HepG2 (cell line): Measurements from ENCODE around the gene FAM111A. TPM values are rescaled to one million over a fixed set of nuclear protein-coding genes. Genes with fewer than 3 reads are reported as not detected.

ENCODE experiments used
- CENPX ChIP-seq: sonication (generic); formaldehyde crosslinking; IDR thresholded peaks from 2 replicates; pipeline ENCODE4 v1.9.0; 2021; ENCODE audit warnings: mild to moderate bottlenecking, missing genetic modification reagents, moderate library complexity
- EED ChIP-seq: sonication (generic); formaldehyde crosslinking; IDR thresholded peaks from 2 replicates; pipeline ENCODE4 v1.5.0; 2020; ENCODE audit warnings: mild to moderate bottlenecking, missing genetic modification reagents
- FOXJ3 ChIP-seq: sonication (generic); formaldehyde crosslinking; IDR thresholded peaks from 2 replicates; pipeline ENCODE4 v1.4.0; 2020; ENCODE audit warnings: missing genetic modification reagents, mild to moderate bottlenecking, borderline replicate concordance
- GZF1 ChIP-seq: sonication (generic); formaldehyde crosslinking; IDR thresholded peaks from 2 replicates; pipeline ENCODE4 v1.5.1; 2020; ENCODE audit warnings: mild to moderate bottlenecking, missing genetic modification reagents
- HOXA7 ChIP-seq: sonication (generic); formaldehyde crosslinking; IDR thresholded peaks from 2 replicates; pipeline ENCODE4 v1.8.1; 2022; ENCODE audit warnings: mild to moderate bottlenecking, missing genetic modification reagents, moderate library complexity
- JARID2 ChIP-seq: sonication (generic); formaldehyde crosslinking; IDR thresholded peaks from 2 replicates; pipeline ENCODE4 v1.8.1; 2023; ENCODE audit warnings: missing genetic modification reagents, inconsistent platforms; ENCODE audit not compliant: insufficient replicate concordance
- KLF16 ChIP-seq, 2 experiments: sonication (generic) in 1 of 2; formaldehyde crosslinking in 1 of 2; IDR thresholded peaks; 2 replicates each; pipeline versions ENCODE4 v1.6.1 to v1.8.0; 2016 to 2023; ENCODE audit warnings: missing genetic modification reagents in 2 of 2, missing compliant biosample characterization in 1 of 2
- NFKB2 ChIP-seq: sonication (generic); formaldehyde crosslinking; IDR thresholded peaks from 2 replicates; pipeline ENCODE4 v1.4.0; 2020; ENCODE audit warnings: missing genetic modification reagents, borderline replicate concordance
- REL ChIP-seq: sonication (generic); formaldehyde crosslinking; conservative IDR thresholded peaks from 2 replicates; pipeline ENCODE4 v1.8.0; 2022; ENCODE audit warnings: mild to moderate bottlenecking, missing genetic modification reagents, moderate library complexity
- SRSF9 ChIP-seq: fragments of 200-400 bp; formaldehyde crosslinking; IDR thresholded peaks from 2 replicates; pipeline ENCODE4 v1.6.1; 2018; ENCODE audit warnings: borderline replicate concordance, mild to moderate bottlenecking, low read depth, low read length; ENCODE audit not compliant: insufficient read depth, poor library complexity, severe bottlenecking
- XRCC5 ChIP-seq: fragments of 200-400 bp; formaldehyde crosslinking; optimal IDR thresholded peaks from 2 replicates; pipeline ENCODE3; 2017; ENCODE audit warnings: mild to moderate bottlenecking, low read length
- ZBTB8A ChIP-seq: sonication (generic); formaldehyde crosslinking; IDR thresholded peaks from 2 replicates; pipeline ENCODE4 v1.4.0; 2020; ENCODE audit warnings: mild to moderate bottlenecking, low read depth, missing genetic modification reagents, borderline replicate concordance
- ZFP36L1 ChIP-seq: sonication (generic); formaldehyde crosslinking; IDR thresholded peaks from 2 replicates; pipeline ENCODE4 v1.8.0; 2022; ENCODE audit warnings: mild to moderate bottlenecking, missing genetic modification reagents, moderate library complexity
- ZNF616 ChIP-seq: sonication (generic); formaldehyde crosslinking; IDR thresholded peaks from 2 replicates; pipeline ENCODE4 v1.5.0; 2020; ENCODE audit warnings: low read depth, mild to moderate bottlenecking, missing genetic modification reagents
- ZNF773 ChIP-seq: sonication (generic); formaldehyde crosslinking; IDR thresholded peaks from 2 replicates; pipeline ENCODE4 v1.4.0; 2020; ENCODE audit warnings: missing genetic modification reagents, borderline replicate concordance
- ZSCAN21 ChIP-seq: sonication (generic); formaldehyde crosslinking; IDR thresholded peaks from 2 replicates; pipeline ENCODE4 v1.8.0; 2022; ENCODE audit warnings: mild to moderate bottlenecking, missing genetic modification reagents, moderate library complexity, borderline replicate concordance
- polyA plus RNA-seq, 8 experiments: library from polyadenylated mRNA; depleted of rRNA in 3 of 8; stranded (reverse) in 7 of 8; unstranded in 1 of 8; fragments of >200 nt; fragmentation: Illumina TruSeq in 4 of 8; extraction: Trizol in 4 of 8; gene quantifications; 2 replicates each; pipeline versions ENCODE4 v1.2.1 to v1.2.3, GENCODE V29; 2011 to 2016; ENCODE audit warnings: low read depth in 4 of 8, missing spikeins in 1 of 8, mixed read lengths in 1 of 8; ENCODE audit not compliant: insufficient read depth in 1 of 8
- total RNA-seq, 5 experiments: library from RNA; depleted of rRNA; stranded (reverse); fragments of >200 nt; fragmentation: Illumina TruSeq; extraction: Trizol; gene quantifications; 2 replicates each; pipeline ENCODE4 v1.2.3, GENCODE V29; 2016; ENCODE audit warnings: low read depth in 1 of 5
- TF ChIP-seq, protein P1 (sequence below): sonication (generic); formaldehyde crosslinking; IDR thresholded peaks from 2 replicates; pipeline ENCODE4 v1.8.1; 2023; ENCODE audit warnings: mild to moderate bottlenecking, moderate library complexity, missing genetic modification reagents
- TF ChIP-seq, protein P2 (sequence below): sonication (generic); formaldehyde crosslinking; IDR thresholded peaks from 2 replicates; pipeline ENCODE4 v1.4.0; 2020; ENCODE audit warnings: missing genetic modification reagents
- TF ChIP-seq, protein P3 (sequence below): sonication (generic); formaldehyde crosslinking; IDR thresholded peaks from 2 replicates; pipeline ENCODE4 v1.8.0; 2022; ENCODE audit warnings: mild to moderate bottlenecking, missing genetic modification reagents
- TF ChIP-seq, protein P4 (sequence below): sonication (generic); formaldehyde crosslinking; IDR thresholded peaks from 2 replicates; pipeline ENCODE4 v1.4.0; 2020; ENCODE audit warnings: missing genetic modification reagents
- TF ChIP-seq, protein P5 (sequence below): sonication (generic); formaldehyde crosslinking; IDR thresholded peaks from 2 replicates; pipeline ENCODE4 v1.9.0; 2021; ENCODE audit warnings: missing genetic modification reagents, borderline replicate concordance
- TF ChIP-seq, protein P6 (sequence below): conservative IDR thresholded peaks from 2 replicates; pipeline ENCODE4 v1.6.1; 2018; ENCODE audit warnings: missing genetic modification reagents

Gene FAM111A
- total and polyA plus RNA-seq, 2 of the 13 experiments (the other 11 are each of a cell fraction or from before 2014, with no cell fraction given), result 3.2 to 13.5 TPM

DNA sequence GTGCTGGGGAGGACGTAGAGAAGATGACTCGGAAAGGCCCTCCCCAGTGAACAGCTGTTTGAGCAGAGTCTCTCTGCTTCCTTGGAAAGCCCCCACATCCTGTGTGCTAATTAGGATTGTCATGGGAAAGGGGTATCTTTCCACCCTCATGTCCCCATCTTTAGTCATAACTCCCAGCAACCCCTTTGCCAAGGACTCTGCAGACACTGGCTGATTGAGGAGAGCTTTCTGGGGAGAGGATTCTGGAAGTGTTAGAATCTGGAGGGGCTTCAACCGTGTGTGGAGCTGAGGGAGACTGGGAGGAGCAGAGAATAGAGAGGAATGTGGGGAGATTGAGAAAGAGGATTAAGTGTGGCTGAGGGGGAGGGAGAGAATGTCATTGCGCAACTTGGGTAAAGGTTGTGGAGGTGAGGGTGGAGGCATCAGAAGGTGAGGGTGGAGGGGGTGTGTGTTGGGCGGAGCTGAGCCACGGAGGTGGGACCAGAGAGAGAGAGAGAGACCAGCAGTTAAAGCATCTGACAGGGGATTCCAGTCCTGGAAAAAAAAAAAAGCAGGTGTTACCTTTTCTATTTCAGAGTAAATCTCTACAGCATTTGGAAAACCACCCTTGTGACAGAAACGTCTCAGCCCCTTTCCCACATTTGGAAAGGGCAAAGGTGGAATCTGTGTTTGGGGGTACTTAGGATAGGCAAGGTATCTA lies 31.5 kb downstream of the FAM111A start (continued):
- TF ChIP-seq, protein P1, sequence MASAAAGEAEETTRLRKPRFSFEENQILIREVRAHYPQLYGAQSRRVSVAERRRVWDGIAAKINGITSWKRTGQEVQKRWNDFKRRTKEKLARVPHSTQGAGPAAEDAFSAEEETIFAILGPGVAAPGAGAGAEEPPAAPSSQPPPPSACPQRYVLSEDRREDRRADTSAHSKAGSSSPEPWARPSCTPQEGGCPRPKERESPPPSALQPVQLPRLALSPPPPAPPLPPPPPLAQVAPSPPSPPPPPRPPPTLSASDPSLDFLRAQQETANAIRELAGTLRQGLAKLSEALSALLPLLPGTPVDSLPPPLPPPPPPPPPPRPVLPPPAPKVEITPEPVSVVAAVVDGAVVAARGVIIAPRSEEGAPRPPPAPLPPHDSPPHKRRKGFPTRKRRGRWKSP, result no peak
- TF ChIP-seq, protein P2, sequence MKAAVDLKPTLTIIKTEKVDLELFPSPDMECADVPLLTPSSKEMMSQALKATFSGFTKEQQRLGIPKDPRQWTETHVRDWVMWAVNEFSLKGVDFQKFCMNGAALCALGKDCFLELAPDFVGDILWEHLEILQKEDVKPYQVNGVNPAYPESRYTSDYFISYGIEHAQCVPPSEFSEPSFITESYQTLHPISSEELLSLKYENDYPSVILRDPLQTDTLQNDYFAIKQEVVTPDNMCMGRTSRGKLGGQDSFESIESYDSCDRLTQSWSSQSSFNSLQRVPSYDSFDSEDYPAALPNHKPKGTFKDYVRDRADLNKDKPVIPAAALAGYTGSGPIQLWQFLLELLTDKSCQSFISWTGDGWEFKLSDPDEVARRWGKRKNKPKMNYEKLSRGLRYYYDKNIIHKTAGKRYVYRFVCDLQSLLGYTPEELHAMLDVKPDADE, result no peak
- peak in 1 of 2 experiments; percentile 74; a peak in 2 of 4 replicates for TF ChIP-seq KLF16 (CRISPR knock-in tag; IDR thresholded peaks at IDR 0.05)
- TF ChIP-seq ZSCAN21, result peak; percentile 31; the same call in 1 of the 2 replicates
- TF ChIP-seq ZBTB8A (CRISPR knock-in tag), result no peak
- no peak for TF ChIP-seq XRCC5
- TF ChIP-seq SRSF9, result no peak
- TF ChIP-seq, protein P3, sequence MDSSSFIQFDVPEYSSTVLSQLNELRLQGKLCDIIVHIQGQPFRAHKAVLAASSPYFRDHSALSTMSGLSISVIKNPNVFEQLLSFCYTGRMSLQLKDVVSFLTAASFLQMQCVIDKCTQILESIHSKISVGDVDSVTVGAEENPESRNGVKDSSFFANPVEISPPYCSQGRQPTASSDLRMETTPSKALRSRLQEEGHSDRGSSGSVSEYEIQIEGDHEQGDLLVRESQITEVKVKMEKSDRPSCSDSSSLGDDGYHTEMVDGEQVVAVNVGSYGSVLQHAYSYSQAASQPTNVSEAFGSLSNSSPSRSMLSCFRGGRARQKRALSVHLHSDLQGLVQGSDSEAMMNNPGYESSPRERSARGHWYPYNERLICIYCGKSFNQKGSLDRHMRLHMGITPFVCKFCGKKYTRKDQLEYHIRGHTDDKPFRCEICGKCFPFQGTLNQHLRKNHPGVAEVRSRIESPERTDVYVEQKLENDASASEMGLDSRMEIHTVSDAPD (CRISPR knock-in tag), result no peak
- TF ChIP-seq HOXA7 (CRISPR knock-in tag), result no peak
- TF ChIP-seq, protein P4, sequence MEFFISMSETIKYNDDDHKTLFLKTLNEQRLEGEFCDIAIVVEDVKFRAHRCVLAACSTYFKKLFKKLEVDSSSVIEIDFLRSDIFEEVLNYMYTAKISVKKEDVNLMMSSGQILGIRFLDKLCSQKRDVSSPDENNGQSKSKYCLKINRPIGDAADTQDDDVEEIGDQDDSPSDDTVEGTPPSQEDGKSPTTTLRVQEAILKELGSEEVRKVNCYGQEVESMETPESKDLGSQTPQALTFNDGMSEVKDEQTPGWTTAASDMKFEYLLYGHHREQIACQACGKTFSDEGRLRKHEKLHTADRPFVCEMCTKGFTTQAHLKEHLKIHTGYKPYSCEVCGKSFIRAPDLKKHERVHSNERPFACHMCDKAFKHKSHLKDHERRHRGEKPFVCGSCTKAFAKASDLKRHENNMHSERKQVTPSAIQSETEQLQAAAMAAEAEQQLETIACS (CRISPR knock-in tag), result no peak
- no peak for TF ChIP-seq ZNF616 (CRISPR knock-in tag)
- no peak for TF ChIP-seq NFKB2 (CRISPR knock-in tag)
- TF ChIP-seq, protein P5, sequence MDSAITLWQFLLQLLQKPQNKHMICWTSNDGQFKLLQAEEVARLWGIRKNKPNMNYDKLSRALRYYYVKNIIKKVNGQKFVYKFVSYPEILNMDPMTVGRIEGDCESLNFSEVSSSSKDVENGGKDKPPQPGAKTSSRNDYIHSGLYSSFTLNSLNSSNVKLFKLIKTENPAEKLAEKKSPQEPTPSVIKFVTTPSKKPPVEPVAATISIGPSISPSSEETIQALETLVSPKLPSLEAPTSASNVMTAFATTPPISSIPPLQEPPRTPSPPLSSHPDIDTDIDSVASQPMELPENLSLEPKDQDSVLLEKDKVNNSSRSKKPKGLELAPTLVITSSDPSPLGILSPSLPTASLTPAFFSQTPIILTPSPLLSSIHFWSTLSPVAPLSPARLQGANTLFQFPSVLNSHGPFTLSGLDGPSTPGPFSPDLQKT, result no peak
- TF ChIP-seq FOXJ3 (CRISPR knock-in tag), result no peak
- TF ChIP-seq GZF1 (CRISPR knock-in tag), result no peak
- no peak for TF ChIP-seq EED (CRISPR knock-in tag)
- TF ChIP-seq, protein P6, sequence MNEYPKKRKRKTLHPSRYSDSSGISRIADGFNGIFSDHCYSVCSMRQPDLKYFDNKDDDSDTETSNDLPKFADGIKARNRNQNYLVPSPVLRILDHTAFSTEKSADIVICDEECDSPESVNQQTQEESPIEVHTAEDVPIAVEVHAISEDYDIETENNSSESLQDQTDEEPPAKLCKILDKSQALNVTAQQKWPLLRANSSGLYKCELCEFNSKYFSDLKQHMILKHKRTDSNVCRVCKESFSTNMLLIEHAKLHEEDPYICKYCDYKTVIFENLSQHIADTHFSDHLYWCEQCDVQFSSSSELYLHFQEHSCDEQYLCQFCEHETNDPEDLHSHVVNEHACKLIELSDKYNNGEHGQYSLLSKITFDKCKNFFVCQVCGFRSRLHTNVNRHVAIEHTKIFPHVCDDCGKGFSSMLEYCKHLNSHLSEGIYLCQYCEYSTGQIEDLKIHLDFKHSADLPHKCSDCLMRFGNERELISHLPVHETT (CRISPR knock-in tag), result no peak
- TF ChIP-seq JARID2 (CRISPR knock-in tag), result no peak
- no peak for TF ChIP-seq ZNF773 (CRISPR knock-in tag)
- no peak for TF ChIP-seq CENPX (CRISPR knock-in tag)
- no peak for TF ChIP-seq ZFP36L1 (CRISPR knock-in tag)
- no peak for TF ChIP-seq REL
